VCaP (cell line): ENCODE data around the gene MAP2K3.
A peak's percentile ranks its signal among the peaks of the same experiment; 100 is the strongest.

ENCODE experiments used
- H3K27ac ChIP-seq: fragments of 450-650 bp; 2 replicates; pipeline ENCODE4 v1.5.1; 2017
- TF ChIP-seq, protein P1 (sequence below): fragments of 450-650 bp; conservative IDR thresholded peaks from 2 replicates; pipeline ENCODE4 v1.5.1; 2017; ENCODE audit warnings: mild to moderate bottlenecking, moderate library complexity

The MAP2K3 gene

DNA sequence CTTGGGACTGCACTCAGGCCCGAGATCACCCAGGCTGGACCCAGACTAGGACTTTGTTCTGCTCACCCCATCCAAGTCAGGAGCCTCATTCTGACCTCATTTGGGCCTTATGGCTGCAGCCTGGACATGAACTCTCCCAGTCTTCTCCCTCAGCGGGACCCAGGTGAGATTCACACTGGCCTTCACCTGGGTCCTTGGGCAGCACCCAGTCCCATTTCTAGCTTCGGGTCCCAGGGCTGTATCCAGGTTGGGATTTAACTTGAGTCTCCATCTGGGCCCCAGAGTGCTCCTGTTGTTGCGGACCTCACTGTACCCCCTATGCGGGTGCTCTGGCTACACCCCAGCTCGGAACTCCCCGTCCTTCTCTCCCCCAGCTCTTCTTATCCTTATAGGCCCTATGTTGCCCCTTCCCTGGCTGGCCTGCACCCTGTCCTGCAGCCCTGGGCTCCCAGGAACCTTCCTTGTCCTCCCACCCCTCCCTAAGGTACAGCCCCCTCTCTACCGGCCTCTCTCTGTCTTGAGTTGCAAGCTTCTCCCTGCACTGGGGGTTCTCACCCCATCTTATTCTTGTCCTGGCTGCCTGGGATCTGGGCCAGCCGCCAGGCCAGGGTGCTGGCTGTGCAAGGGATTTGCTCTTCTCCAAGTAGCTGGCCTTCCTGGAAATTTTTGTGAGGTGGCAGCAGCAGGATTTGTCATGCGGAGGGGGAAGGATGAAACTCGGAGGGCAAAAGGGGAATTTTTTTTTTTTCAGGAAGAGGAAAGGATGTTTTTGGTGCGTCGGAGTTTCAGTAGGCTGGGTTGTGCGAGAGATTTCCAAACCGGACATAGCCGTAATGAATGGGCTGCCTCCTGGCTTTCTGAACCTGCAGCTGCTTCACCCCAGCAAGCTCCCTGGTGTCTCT lies 904 bp downstream of the MAP2K3 start:
- TF ChIP-seq, protein P1, sequence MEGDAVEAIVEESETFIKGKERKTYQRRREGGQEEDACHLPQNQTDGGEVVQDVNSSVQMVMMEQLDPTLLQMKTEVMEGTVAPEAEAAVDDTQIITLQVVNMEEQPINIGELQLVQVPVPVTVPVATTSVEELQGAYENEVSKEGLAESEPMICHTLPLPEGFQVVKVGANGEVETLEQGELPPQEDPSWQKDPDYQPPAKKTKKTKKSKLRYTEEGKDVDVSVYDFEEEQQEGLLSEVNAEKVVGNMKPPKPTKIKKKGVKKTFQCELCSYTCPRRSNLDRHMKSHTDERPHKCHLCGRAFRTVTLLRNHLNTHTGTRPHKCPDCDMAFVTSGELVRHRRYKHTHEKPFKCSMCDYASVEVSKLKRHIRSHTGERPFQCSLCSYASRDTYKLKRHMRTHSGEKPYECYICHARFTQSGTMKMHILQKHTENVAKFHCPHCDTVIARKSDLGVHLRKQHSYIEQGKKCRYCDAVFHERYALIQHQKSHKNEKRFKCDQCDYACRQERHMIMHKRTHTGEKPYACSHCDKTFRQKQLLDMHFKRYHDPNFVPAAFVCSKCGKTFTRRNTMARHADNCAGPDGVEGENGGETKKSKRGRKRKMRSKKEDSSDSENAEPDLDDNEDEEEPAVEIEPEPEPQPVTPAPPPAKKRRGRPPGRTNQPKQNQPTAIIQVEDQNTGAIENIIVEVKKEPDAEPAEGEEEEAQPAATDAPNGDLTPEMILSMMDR: no peak
- H3K27ac ChIP-seq: peak overlapping the region; percentile 84

DNA sequence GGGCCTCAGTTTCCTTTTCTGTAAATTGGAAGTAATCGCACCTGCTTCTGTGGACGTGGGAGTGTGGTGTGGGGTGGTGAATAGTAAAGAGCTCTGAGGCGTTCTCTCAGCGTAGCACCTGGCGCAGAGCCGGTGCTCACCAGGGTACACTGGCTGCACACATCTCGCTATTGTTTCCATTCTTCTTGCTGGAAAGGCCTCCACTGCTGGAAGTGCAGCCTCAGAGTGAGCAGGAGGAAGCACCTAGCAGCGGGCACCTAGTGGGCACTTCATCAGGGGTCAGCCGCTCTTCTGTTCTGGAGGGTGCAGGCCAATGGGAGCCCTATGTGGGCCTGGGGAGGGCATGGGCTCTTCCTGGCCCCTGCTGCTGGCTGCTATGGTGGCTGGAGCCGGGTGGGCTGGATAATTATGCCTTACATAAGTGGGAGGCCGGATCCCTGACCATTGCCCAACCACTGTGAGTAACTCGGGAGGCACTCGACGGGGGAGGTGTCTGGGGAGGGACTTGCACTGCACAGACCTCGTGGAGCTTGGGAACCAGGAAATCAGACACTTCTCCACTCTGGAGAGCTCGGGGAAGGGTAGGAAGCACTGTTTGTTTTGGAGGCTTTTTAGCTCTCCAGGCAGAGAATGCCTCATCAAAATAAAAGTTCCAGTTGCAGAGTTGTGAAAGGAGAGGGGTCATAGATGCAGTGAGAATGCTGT lies 1.7 kb downstream of the MAP2K3 start:
- H3K27ac ChIP-seq: peak overlapping the region; percentile 84
- TF ChIP-seq, protein P1: no peak

DNA sequence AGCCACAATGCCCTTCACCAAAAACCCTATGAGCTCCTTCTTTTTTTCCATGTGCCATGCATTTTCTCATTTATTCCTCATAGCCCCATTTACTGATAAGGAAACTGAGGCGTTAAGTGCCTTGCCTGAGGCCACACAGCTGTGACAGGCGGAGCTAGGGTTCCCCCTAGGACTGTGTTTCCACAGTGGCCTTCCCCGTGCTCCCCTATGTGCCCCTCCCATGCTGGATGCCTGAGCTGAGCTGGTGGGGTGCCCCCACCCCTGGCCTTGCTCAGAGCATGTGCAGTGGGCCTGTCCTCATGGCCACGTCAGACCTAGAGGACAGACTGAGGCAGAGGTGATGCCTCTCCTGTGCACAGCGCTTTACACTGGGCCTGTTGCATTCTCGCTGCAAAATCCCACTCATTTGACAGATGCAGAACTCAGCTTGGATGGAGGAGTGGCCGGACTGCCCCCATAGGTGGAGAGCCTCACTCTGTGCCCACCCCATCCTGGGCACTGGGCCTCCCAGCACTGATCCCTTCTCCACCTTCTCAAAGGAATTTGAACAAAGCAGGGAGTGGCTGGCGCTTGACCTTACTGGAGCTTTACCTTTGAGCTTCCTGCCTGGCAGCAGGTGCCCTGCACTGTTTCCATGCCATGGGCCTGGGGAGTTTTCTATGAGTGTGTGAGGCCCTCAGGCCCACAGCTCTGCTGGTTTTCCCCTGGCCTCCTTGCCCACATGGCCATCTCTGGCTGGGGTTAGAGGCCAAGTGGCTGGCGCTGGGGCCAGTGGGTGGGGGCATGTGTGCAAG lies 2.6 kb downstream of the MAP2K3 start:
- TF ChIP-seq, protein P1: no peak
- H3K27ac ChIP-seq: peak overlapping the region; percentile 84

DNA sequence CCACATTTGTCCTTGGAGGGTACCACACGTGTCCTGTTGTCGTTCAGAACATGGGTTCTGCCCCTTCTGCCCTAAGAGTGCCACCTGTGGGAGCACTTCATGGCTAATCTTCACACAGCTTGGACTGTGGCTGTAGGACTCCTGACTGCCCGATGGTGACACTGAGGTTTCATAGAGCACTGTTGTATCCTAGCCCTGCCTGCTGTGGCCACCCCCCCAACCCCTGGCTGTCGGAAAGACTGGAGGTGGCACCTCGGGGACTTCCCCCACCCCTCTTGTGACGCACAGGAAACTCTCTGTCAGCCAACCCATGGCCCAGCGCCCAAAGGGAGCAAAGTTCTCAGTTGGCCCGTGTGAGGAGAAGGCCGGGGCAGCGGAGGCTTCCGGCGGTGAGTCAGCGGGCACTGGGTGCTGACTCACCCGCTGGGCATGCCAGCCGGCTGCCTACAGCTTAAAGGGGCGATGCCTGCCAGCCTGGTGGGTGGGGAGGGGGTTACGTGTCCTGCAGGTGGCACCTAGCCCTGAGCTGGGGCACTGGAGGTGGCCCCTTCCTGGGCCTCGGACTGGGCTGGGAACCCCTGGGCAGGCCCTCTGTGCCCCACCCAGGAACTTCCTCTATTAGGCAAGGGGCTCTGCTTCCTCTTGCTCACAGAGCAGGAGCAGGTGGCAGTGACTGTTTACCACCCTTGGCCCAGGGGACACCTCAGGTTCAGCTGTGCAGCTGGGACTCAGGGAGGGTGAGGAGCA lies 3.4 kb downstream of the MAP2K3 start:
- H3K27ac ChIP-seq: peak overlapping the region; percentile 84
- TF ChIP-seq, protein P1: no peak

DNA sequence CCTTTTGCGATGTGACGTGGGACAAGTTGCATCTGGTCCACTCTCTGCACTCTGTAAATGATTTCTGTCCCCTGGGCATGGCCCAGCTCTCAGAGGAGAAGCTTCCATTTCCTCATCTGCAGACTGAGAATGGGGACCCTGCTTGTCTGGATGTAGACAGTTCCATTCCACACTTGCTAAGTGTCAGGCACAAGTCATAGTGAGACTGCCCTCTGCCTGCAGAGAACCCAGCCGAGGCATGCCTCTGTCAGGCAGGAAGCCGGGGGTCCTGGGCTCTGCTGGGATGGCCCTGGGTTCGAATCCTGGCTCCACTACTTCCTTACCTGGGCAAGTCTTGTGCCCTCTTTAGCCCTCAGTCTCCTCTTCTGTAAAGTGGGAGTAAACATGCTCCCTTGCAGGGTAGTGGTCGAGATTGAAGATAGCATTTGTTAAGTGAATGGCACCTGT lies 4.1 kb downstream of the MAP2K3 start:
- TF ChIP-seq, protein P1: no peak
- peak overlapping the region; percentile 84 for H3K27ac ChIP-seq

DNA sequence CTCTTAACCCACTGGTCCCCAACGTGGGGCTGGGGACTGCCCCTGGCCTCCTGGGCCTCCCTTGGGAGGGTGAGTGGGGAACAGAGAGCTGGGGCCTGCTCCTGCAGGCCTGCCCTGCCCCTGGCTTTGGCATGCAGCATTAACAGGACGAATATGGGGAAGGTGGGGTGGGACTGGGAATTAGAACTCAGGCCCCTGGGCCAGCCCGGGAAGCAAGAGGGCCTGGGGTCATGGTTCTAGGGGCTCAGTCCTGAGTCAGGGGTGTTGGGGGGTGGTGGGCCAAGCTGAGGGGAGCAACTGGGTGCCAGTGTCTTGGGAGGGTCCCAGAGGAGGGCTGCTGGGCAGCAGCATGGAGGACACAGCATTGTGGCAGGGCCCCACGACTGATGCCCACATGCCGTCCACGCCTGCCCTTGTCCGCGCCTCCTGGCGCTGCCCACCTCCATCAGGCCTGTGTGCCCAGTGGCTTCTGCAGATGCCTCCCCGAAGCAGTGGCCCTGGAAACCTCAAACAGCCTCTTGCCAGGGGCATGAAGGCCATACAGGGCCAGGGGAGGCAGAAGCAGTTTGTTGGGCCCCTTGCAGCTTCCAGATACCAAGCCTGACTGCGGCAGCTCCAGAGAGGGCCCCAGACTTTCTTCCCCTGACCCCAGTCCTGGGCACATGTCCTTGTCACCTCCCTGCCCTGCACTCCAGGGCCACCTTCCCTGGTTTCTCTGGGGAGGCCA lies 4.8 kb downstream of the MAP2K3 start:
- TF ChIP-seq, protein P1: no peak
- H3K27ac ChIP-seq: peak overlapping the region; percentile 84; the same call in 1 of the 2 replicates
